Endothelial cell of umbilical vein (primary cell): ENCODE data around the gene SORCS2.

Experiments
- EZH2 ChIP-seq: IDR thresholded peaks from 2 replicates; pipeline ENCODE4 v1.6.1; 2012; ENCODE audit warnings: borderline replicate concordance, low read depth, mild to moderate bottlenecking, moderate library complexity, low read length, inconsistent platforms; ENCODE audit not compliant: severe bottlenecking
- JUN ChIP-seq: IDR thresholded peaks from 2 replicates; pipeline ENCODE4 v1.6.1; 2011; ENCODE audit warnings: borderline replicate concordance, low read depth; ENCODE audit not compliant: insufficient read length, insufficient read depth
- MYC ChIP-seq: IDR thresholded peaks from one replicate; pipeline ENCODE4 v1.6.1; 2011; ENCODE audit warnings: mild to moderate bottlenecking, low read depth, low read length
- POLR2A ChIP-seq: IDR thresholded peaks from 2 replicates; pipeline ENCODE4 v1.6.1; 2012; ENCODE audit warnings: low read depth, mild to moderate bottlenecking, control low read depth, low read length
- POLR2AphosphoS5 ChIP-seq: IDR thresholded peaks from 2 replicates; pipeline ENCODE4 v1.6.1; 2012; ENCODE audit warnings: low read depth, mild to moderate bottlenecking, control low read depth, low read length, moderate library complexity; ENCODE audit not compliant: insufficient read depth
- TF ChIP-seq, protein P1 (sequence below), 2 donors: IDR thresholded peaks; 1 replicate in 1 of 2; 2 replicates in 1 of 2; pipeline ENCODE4 v1.5.1; 2011; ENCODE audit warnings: low read length in 2 of 2, mild to moderate bottlenecking in 2 of 2, moderate library complexity in 2 of 2, control low read depth in 1 of 2, inconsistent platforms in 1 of 2, low read depth in 1 of 2; ENCODE audit not compliant: insufficient read depth in 1 of 2; ENCODE audit errors: extremely low read depth in 1 of 2
- TF ChIP-seq, protein P2 (sequence below): IDR thresholded peaks from 2 replicates; pipeline ENCODE4 v1.6.1; 2011; ENCODE audit not compliant: insufficient read depth, insufficient read length

DNA sequence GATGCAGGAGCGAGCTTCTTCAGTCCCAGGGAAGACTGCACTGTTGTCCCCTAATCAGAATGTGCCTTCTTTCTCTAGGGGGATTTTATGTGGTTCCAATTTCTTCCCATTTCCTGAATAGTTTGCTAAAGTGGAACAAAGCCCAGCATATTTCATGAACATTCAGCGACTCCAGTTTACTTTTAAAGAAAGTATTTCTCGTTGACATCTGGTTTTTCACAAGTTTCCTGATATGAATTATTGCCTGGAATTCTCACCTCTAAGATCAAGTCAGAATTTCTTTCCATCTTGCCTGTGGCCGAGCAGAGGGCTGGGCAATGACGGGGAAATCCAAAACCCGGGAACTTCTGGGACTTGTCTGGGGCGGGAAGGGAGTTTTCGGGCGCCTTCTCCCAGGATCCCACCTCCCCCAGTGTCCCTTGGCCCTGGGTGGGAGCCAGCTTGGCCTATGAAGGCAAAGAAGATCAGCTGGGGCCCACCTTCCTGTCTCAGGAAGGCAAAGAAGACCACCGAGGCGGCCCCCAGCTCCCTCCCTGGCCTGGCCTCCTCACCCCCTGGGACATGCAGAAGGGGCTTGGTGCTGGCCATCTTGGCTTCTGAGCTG is 15.4 kb downstream of the SORCS2 start:
- TF ChIP-seq, protein P1, sequence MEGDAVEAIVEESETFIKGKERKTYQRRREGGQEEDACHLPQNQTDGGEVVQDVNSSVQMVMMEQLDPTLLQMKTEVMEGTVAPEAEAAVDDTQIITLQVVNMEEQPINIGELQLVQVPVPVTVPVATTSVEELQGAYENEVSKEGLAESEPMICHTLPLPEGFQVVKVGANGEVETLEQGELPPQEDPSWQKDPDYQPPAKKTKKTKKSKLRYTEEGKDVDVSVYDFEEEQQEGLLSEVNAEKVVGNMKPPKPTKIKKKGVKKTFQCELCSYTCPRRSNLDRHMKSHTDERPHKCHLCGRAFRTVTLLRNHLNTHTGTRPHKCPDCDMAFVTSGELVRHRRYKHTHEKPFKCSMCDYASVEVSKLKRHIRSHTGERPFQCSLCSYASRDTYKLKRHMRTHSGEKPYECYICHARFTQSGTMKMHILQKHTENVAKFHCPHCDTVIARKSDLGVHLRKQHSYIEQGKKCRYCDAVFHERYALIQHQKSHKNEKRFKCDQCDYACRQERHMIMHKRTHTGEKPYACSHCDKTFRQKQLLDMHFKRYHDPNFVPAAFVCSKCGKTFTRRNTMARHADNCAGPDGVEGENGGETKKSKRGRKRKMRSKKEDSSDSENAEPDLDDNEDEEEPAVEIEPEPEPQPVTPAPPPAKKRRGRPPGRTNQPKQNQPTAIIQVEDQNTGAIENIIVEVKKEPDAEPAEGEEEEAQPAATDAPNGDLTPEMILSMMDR (IDR thresholded peaks at IDR 0.05; ENCODE audit: extremely low read depth in 1 of 2, insufficient read depth in 1 of 2, low read depth in 1 of 2, low read length in 2 of 2) = no peak
- TF ChIP-seq POLR2A = no peak
- no peak for TF ChIP-seq MYC
- TF ChIP-seq, protein P2, sequence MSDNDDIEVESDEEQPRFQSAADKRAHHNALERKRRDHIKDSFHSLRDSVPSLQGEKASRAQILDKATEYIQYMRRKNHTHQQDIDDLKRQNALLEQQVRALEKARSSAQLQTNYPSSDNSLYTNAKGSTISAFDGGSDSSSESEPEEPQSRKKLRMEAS = no peak
- no peak for TF ChIP-seq JUN
- TF ChIP-seq EZH2 = no peak
- TF ChIP-seq POLR2AphosphoS5 = no peak
